ENCODE results near the gene SENP7. TPM values are rescaled to one million over a fixed set of nuclear protein-coding genes. Genes with fewer than 3 reads are reported as not detected.

SENP7 gene
- total and polyA plus RNA-seq, 2 donors (not counting 1 experiment from before 2014, with no cell fraction given) = 14.7 to 50.3 TPM

GRCh38 chr3:101362406-101362805 is 150.6 kb downstream of the SENP7 start:
- Histone ChIP-seq H3K9me3 (ENCODE audit: control extremely low read depth in 1 of 3, control insufficient read depth in 2 of 3, insufficient read depth in 1 of 3, low read length in 2 of 3) (peaks cover 0 to 5% (median 4%) of the 10 kb centered on the region in 3 donors), H2AFZ (ENCODE audit: insufficient read depth, low read depth, low read length, poor library complexity, severe bottlenecking) (no peak overlapping the region), H3K4me2 (replicated peaks; ENCODE audit: low read depth, low read length, poor library complexity, severe bottlenecking) (no peak overlapping the region), H3K4me3 (ENCODE audit: control extremely low read depth in 1 of 5, extremely low read depth in 1 of 5, insufficient read depth in 1 of 5, low read depth in 2 of 5, low read length in 4 of 5) (no peak overlapping the region), H3K27ac (ENCODE audit: low read length in 2 of 2) (no peak overlapping the region), H3K9ac (ENCODE audit: low read length) (no peak overlapping the region), H3K4me1 (ENCODE audit: control insufficient read depth in 2 of 2, insufficient read depth in 2 of 2, low read length in 2 of 2) (no peaks in the 10 kb centered on the region), H3K36me3 (replicated peaks in 1 of 2; ENCODE audit: control extremely low read depth in 1 of 2, control insufficient read depth in 1 of 2, extremely low read depth in 1 of 2, insufficient read depth in 2 of 2, low read length in 1 of 2) (peaks cover 6 to 60% of the 10 kb centered on the region in 2 experiments), H4K20me1 (ENCODE audit: control insufficient read depth, insufficient read depth, low read length, poor library complexity, severe bottlenecking) (no peaks in the 10 kb centered on the region), H3K27me3 (replicated peaks in 1 of 4; ENCODE audit: control extremely low read depth in 1 of 4, control insufficient read depth in 3 of 4, insufficient read depth in 4 of 4, low read length in 3 of 4) (no peaks in the 10 kb centered on the region), H3K79me2 (ENCODE audit: control insufficient read depth, insufficient read depth, low read length) (no peaks in the 10 kb centered on the region)
- POLR2A ChIA-PET = no interaction called here
- DNase-seq (no peak), ATAC-seq (ENCODE audit: low read depth) (no peak)
- CTCF ChIA-PET = no interaction called here
- no peak overlapping the region for H3K27ac Mint-ChIP-seq
- H3K27me3 Mint-ChIP-seq = no peaks in the 10 kb centered on the region
- no peak overlapping the region for H3K4me3 Mint-ChIP-seq
- TF ChIP-seq EZH2 (IDR thresholded peaks at IDR 0.05; ENCODE audit: borderline replicate concordance, insufficient read depth, low read depth, low read length, poor library complexity, severe bottlenecking) (no peak), CTCF (IDR thresholded peaks at IDR 0.05) (no peak)
- peaks cover 8% of the 10 kb centered on the region for H3K9me3 Mint-ChIP-seq (ENCODE audit: insufficient read depth)
- WGBS (ENCODE audit: insufficient coverage) = no CpG with 5 or more reads among the region's 2 CpGs
- intact Hi-C loops (cut with micrococcal nuclease) = no loop called here
- no peaks in the 10 kb centered on the region for H3K4me1 Mint-ChIP-seq

- DNase-seq (no peak), ATAC-seq (ENCODE audit: low read depth) (no peak)
- Histone ChIP-seq H4K20me1 (ENCODE audit: control insufficient read depth, insufficient read depth, low read length, poor library complexity, severe bottlenecking) (no peaks in the 10 kb centered on the region), H3K27ac (ENCODE audit: low read length in 2 of 2) (no peak overlapping the region), H3K4me2 (replicated peaks; ENCODE audit: low read depth, low read length, poor library complexity, severe bottlenecking) (no peak overlapping the region), H3K27me3 (replicated peaks in 1 of 4; ENCODE audit: control extremely low read depth in 1 of 4, control insufficient read depth in 3 of 4, insufficient read depth in 4 of 4, low read length in 3 of 4) (no peaks in the 10 kb centered on the region), H3K36me3 (replicated peaks in 1 of 2; ENCODE audit: control extremely low read depth in 1 of 2, control insufficient read depth in 1 of 2, extremely low read depth in 1 of 2, insufficient read depth in 2 of 2, low read length in 1 of 2) (peaks cover 2 to 12% of the 10 kb centered on the region in 2 experiments), H3K4me3 (ENCODE audit: control extremely low read depth in 1 of 5, extremely low read depth in 1 of 5, insufficient read depth in 1 of 5, low read depth in 2 of 5, low read length in 4 of 5) (no peak overlapping the region), H2AFZ (ENCODE audit: insufficient read depth, low read depth, low read length, poor library complexity, severe bottlenecking) (no peak overlapping the region), H3K79me2 (ENCODE audit: control insufficient read depth, insufficient read depth, low read length) (no peaks in the 10 kb centered on the region), H3K9me3 (ENCODE audit: control extremely low read depth in 1 of 3, control insufficient read depth in 2 of 3, insufficient read depth in 1 of 3, low read length in 2 of 3) (no peaks in the 10 kb centered on the region), H3K4me1 (ENCODE audit: control insufficient read depth in 2 of 2, insufficient read depth in 2 of 2, low read length in 2 of 2) (no peaks in the 10 kb centered on the region), H3K9ac (ENCODE audit: low read length) (no peak overlapping the region)
- Mint-ChIP-seq H3K9me3 (ENCODE audit: insufficient read depth) (no peaks in the 10 kb centered on the region), H3K27ac (no peak overlapping the region), H3K27me3 (no peaks in the 10 kb centered on the region), H3K4me1 (no peaks in the 10 kb centered on the region), H3K4me3 (no peak overlapping the region)
- TF ChIP-seq EZH2 (IDR thresholded peaks at IDR 0.05; ENCODE audit: borderline replicate concordance, insufficient read depth, low read depth, low read length, poor library complexity, severe bottlenecking) (no peak), CTCF (IDR thresholded peaks at IDR 0.05) (no peak)
- POLR2A ChIA-PET = no interaction called here
- CTCF ChIA-PET = no interaction called here
- intact Hi-C loops (cut with micrococcal nuclease) = no loop called here
- WGBS (ENCODE audit: insufficient coverage) = no CpG with 5 or more reads among the region's 1 CpG
Observed at GRCh38 chr3:101351829-101352228, 161.2 kb downstream of the SENP7 start.

Measured in B cell (primary cell).